Loucy (cell line): ENCODE measurements around the gene PYGM.
A peak's percentile ranks its signal among the peaks of the same experiment; 100 is the strongest.

Experiments
- H2AFZ ChIP-seq: fragments of 200-600 bp; sonication (generic); 2 replicates; pipeline ENCODE4 v1.6.0; 2016; ENCODE audit warnings: antibody characterized with exemption, mild to moderate bottlenecking, low read length, moderate library complexity
- H3F3A ChIP-seq: fragments of 200-600 bp; 2 replicates; pipeline ENCODE4 v1.6.0; 2016; ENCODE audit warnings: antibody characterized with exemption, low read depth, mild to moderate bottlenecking
- H3K27me3 ChIP-seq: fragments of 200-600 bp; sonication (generic); 2 replicates; pipeline ENCODE4 v1.6.1; 2014; ENCODE audit warnings: low read length, mild to moderate bottlenecking; ENCODE audit not compliant: insufficient read depth, poor library complexity, severe bottlenecking
- H3K36me3 ChIP-seq: fragments of 200-600 bp; sonication (generic); 2 replicates; pipeline ENCODE4 v1.6.1; 2016; ENCODE audit warnings: low read length; ENCODE audit not compliant: insufficient read depth
- H3K4me1 ChIP-seq: fragments of 200-600 bp; sonication (generic); 2 replicates; pipeline ENCODE4 v1.5.1; 2014; ENCODE audit warnings: low read length, mild to moderate bottlenecking; ENCODE audit not compliant: insufficient read depth, poor library complexity, severe bottlenecking
- H3K4me2 ChIP-seq: fragments of 200-600 bp; sonication (generic); 2 replicates; pipeline ENCODE4 v1.6.0; 2014; ENCODE audit warnings: antibody characterized with exemption, low read length, low read depth, mild to moderate bottlenecking; ENCODE audit not compliant: poor library complexity, severe bottlenecking
- H3K4me3 ChIP-seq: fragments of 200-600 bp; sonication (generic); 2 replicates; pipeline ENCODE4 v1.5.1; 2014; ENCODE audit warnings: low read length, mild to moderate bottlenecking, mixed read lengths; ENCODE audit not compliant: poor library complexity, severe bottlenecking
- H3K79me2 ChIP-seq: fragments of 200-600 bp; sonication (generic); 2 replicates; pipeline ENCODE4 v1.6.1; 2014; ENCODE audit warnings: low read length; ENCODE audit not compliant: insufficient read depth
- H3K9ac ChIP-seq: fragments of 200-600 bp; sonication (generic); 2 replicates; pipeline ENCODE4 v1.6.0; 2014; ENCODE audit warnings: mild to moderate bottlenecking, low read depth, low read length, moderate library complexity; ENCODE audit not compliant: poor library complexity, severe bottlenecking
- H3K9me2 ChIP-seq: fragments of 200-600 bp; sonication (generic); replicated peaks from 2 replicates; pipeline ENCODE4 v1.6.1; 2016; ENCODE audit warnings: low read depth, low read length, mixed read lengths
- H3K9me3 ChIP-seq: fragments of 200-600 bp; sonication (generic); 2 replicates; pipeline ENCODE4 v1.6.1; 2014; ENCODE audit warnings: mild to moderate bottlenecking, antibody characterized with exemption, low read length, low read depth; ENCODE audit not compliant: insufficient read depth
- H4K20me1 ChIP-seq: fragments of 200-600 bp; sonication (generic); 2 replicates; pipeline ENCODE4 v1.6.0; 2014; ENCODE audit warnings: antibody characterized with exemption, low read length, mild to moderate bottlenecking; ENCODE audit not compliant: insufficient read depth, poor library complexity, severe bottlenecking
- EZH2phosphoT487 ChIP-seq: fragments of 200-600 bp; IDR thresholded peaks from 2 replicates; pipeline ENCODE4 v1.6.1; 2018; ENCODE audit warnings: antibody characterized with exemption, mild to moderate bottlenecking, moderate library complexity, borderline replicate concordance
- TF ChIP-seq, protein P1 (sequence below): fragments of 200-600 bp; sonication (generic); conservative IDR thresholded peaks from 2 replicates; pipeline ENCODE4 v1.5.1; 2014; ENCODE audit warnings: mild to moderate bottlenecking, antibody characterized with exemption, low read length

Gene PYGM

DNA sequence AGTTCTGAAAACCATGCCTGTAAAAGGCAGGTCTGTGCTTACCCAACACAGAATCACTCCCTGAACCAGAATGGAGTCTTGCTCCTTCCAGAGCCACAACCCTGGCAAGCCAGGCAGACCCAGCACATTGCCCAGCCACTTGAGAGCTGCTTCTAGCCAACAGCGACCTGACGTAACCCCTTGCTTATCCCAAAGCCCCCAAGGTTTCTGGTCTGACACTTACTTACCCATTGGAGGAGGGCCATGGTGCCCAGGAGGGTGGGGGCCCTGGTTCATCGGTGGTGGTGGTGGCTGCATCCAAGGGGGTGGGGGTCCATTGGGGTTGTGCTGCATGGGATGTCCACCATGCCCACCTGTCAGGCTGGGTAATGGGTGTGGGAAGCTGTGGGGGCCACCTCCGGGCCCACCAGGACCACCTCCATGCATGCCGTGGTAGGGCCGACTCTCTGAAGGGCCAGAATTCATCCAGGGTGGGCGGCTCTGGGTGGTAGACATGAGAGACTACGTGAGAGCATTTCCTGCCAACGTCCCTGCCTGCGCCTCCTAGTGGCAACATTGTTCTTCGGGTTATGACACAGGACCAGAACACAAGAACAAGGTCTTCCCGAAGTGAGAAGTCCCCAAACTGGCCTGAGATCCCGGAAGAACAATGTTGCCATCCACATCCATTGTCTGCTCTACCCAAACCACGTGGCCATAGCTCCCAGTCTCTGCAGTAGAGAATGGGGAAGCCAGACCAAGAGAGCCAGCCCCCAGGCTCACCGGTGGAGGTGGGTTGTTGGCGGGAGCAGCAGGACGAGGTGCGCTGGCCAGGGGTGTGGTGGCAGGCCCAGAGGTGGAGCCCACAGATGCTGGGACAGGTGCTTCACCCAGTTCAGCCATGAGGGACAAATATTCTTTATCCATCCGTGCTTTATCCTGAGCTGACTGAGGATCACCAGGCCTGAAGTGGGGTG lies 7.8 kb upstream of the PYGM start:
- H3F3A ChIP-seq, result peaks cover 45% of the 10 kb centered on the region
- H3K9ac ChIP-seq, result no peak overlapping the region
- no peaks in the 10 kb centered on the region for H3K27me3 ChIP-seq
- no peak overlapping the region for H2AFZ ChIP-seq
- H4K20me1 ChIP-seq, result peaks cover 98% of the 10 kb centered on the region
- H3K79me2 ChIP-seq, result peaks cover 88% of the 10 kb centered on the region
- TF ChIP-seq, protein P1, sequence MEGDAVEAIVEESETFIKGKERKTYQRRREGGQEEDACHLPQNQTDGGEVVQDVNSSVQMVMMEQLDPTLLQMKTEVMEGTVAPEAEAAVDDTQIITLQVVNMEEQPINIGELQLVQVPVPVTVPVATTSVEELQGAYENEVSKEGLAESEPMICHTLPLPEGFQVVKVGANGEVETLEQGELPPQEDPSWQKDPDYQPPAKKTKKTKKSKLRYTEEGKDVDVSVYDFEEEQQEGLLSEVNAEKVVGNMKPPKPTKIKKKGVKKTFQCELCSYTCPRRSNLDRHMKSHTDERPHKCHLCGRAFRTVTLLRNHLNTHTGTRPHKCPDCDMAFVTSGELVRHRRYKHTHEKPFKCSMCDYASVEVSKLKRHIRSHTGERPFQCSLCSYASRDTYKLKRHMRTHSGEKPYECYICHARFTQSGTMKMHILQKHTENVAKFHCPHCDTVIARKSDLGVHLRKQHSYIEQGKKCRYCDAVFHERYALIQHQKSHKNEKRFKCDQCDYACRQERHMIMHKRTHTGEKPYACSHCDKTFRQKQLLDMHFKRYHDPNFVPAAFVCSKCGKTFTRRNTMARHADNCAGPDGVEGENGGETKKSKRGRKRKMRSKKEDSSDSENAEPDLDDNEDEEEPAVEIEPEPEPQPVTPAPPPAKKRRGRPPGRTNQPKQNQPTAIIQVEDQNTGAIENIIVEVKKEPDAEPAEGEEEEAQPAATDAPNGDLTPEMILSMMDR, result peak; percentile 90
- no peak for TF ChIP-seq EZH2phosphoT487
- H3K4me1 ChIP-seq, result peaks cover 53% of the 10 kb centered on the region
- H3K9me2 ChIP-seq, result no peaks in the 10 kb centered on the region
- peak overlapping the region; percentile 32 for H3K4me2 ChIP-seq
- H3K36me3 ChIP-seq, result peaks cover 93% of the 10 kb centered on the region
- H3K9me3 ChIP-seq, result no peaks in the 10 kb centered on the region
- peak overlapping the region; percentile 4 for H3K4me3 ChIP-seq

DNA sequence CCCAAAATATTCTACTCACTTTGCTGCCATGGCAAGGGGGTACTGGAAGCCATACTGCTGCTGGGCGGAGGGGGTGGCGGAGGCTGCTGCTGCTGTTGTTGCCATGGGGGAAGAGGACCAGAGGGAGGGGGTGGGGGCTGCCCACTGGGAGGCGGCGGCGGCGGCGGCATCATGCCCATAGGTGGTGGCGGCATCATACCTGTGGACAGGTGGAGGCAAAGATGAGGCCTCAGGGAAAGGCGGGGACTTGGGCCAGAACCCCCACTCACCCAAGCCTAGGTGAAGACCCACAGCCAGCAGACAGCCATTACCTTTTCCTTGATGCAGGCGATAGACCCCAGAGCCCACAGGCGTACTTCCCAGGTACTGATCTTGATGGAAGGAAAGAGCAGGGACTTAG lies 7.1 kb upstream of the PYGM start:
- H3K9ac ChIP-seq, result no peak overlapping the region
- H3K4me1 ChIP-seq, result peaks cover 51% of the 10 kb centered on the region
- H3K36me3 ChIP-seq, result peaks cover 91% of the 10 kb centered on the region
- H2AFZ ChIP-seq, result no peak overlapping the region
- TF ChIP-seq, protein P1, result no peak
- TF ChIP-seq EZH2phosphoT487, result no peak
- H3K9me3 ChIP-seq, result no peaks in the 10 kb centered on the region
- H3F3A ChIP-seq, result peaks cover 40% of the 10 kb centered on the region
- peaks cover 85% of the 10 kb centered on the region for H3K79me2 ChIP-seq
- H3K4me2 ChIP-seq, result no peak overlapping the region
- H3K27me3 ChIP-seq, result no peaks in the 10 kb centered on the region
- peaks cover 97% of the 10 kb centered on the region for H4K20me1 ChIP-seq
- no peaks in the 10 kb centered on the region for H3K9me2 ChIP-seq
- peak overlapping the region; percentile 4 for H3K4me3 ChIP-seq

DNA sequence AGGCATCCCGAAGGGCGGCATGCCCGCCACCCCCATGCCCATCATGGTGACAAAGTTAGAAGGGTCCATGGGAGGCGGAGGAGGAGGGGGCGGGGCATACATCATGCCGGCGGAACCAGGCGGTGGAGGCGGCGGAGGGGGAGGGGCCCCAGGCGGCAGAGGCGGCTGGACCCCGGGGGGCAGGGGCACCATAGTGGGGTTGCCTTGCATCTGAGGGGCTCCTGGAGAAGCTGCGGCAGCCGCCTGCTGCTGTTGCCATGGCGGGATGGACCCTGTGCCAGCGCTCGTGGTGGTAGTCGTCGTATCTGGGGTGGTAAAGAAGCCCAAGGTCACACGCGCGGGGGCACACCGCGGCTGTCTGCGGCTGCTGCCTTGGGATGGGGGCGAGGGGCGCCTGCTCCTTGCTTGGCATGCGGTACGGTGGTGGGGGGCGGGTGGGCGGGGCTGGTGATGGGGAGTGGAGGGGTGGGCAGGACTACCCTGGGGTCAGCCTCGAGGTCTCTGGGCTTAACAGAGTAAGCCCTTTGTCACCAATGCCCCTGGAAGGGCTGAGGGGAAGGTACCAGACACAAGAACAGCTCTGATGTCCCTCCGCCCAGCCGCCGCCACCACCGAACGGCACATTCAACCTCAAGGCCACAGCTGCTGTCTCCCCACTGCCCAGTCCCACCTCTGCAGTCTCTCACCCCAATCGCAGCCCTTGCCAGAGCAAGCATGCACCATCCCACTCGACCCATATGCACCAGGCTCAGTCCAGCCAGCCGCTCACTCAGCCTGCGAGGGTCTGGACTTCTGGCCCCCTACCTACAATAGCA lies 6.3 kb upstream of the PYGM start:
- H3K4me1 ChIP-seq, result peaks cover 46% of the 10 kb centered on the region
- H2AFZ ChIP-seq, result no peak overlapping the region
- H3K9ac ChIP-seq, result no peak overlapping the region
- H4K20me1 ChIP-seq, result peaks cover 90% of the 10 kb centered on the region
- no peaks in the 10 kb centered on the region for H3K9me2 ChIP-seq
- H3K4me2 ChIP-seq, result no peak overlapping the region
- no peak for TF ChIP-seq EZH2phosphoT487
- TF ChIP-seq, protein P1, result no peak
- no peaks in the 10 kb centered on the region for H3K27me3 ChIP-seq
- H3K9me3 ChIP-seq, result no peaks in the 10 kb centered on the region
- H3K79me2 ChIP-seq, result peaks cover 77% of the 10 kb centered on the region
- peaks cover 83% of the 10 kb centered on the region for H3K36me3 ChIP-seq
- no peak overlapping the region for H3K4me3 ChIP-seq
- H3F3A ChIP-seq, result peaks cover 36% of the 10 kb centered on the region
